ENCODE results near the gene POLQ.

Gene POLQ

GRCh38 chr3:121567649-121568048 is 21.9 kb upstream of the POLQ start, which contains the start of gene ARGFX:
ARGFX (plus strand) TSS chr3:121567949; CDS start chr3:121570714, 2,765 bp downstream.
- H3K27ac ChIP-seq: no peak within 1 kb of the TSS
- TF ChIP-seq, protein P1, sequence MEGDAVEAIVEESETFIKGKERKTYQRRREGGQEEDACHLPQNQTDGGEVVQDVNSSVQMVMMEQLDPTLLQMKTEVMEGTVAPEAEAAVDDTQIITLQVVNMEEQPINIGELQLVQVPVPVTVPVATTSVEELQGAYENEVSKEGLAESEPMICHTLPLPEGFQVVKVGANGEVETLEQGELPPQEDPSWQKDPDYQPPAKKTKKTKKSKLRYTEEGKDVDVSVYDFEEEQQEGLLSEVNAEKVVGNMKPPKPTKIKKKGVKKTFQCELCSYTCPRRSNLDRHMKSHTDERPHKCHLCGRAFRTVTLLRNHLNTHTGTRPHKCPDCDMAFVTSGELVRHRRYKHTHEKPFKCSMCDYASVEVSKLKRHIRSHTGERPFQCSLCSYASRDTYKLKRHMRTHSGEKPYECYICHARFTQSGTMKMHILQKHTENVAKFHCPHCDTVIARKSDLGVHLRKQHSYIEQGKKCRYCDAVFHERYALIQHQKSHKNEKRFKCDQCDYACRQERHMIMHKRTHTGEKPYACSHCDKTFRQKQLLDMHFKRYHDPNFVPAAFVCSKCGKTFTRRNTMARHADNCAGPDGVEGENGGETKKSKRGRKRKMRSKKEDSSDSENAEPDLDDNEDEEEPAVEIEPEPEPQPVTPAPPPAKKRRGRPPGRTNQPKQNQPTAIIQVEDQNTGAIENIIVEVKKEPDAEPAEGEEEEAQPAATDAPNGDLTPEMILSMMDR (conservative IDR thresholded peaks at IDR 0.05): no peak

- TF ChIP-seq, protein P1 (conservative IDR thresholded peaks at IDR 0.05): no peak
- H3K27ac ChIP-seq: no peak overlapping the region
Observed at GRCh38 chr3:121566773-121567172, 21.0 kb upstream of the POLQ start.

GRCh38 chr3:121562148-121562547 is 16.4 kb upstream of the POLQ start:
- TF ChIP-seq, protein P1 (conservative IDR thresholded peaks at IDR 0.05): no peak
- peak overlapping the region; percentile 50 for H3K27ac ChIP-seq

DNA sequence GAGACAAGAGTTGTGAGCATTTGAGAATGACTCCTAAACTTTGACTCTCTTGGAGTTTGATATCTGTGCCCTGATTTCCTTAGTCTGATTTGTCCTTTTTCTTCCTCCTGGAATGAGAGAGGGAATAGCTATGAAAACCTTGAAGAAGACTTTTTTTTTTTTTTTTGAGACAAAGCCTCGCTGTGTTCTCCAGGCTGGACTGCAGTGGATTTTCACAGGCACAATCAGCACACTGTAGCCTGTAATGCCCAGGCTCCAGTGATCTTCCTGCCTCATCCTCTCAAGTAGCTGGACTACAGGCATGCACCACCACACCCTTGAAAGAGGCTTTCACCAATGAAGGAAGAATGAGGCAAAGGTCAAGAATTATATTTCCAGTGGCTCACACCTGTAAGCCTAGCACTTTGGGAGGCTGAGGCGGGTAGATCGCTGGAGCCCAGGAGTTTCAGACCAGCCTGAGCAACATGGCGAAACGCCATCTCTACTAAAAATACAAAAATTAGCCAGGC is 11.7 kb upstream of the POLQ start:
- TF ChIP-seq, protein P1 (conservative IDR thresholded peaks at IDR 0.05): no peak
- no peak overlapping the region for H3K27ac ChIP-seq

- H3K27ac ChIP-seq: no peak overlapping the region
- TF ChIP-seq, protein P1 (conservative IDR thresholded peaks at IDR 0.05): no peak
Observed at GRCh38 chr3:121552797-121553196, 7.0 kb upstream of the POLQ start.

GRCh38 chr3:121552379-121552778 is 6.6 kb upstream of the POLQ start:
- H3K27ac ChIP-seq: no peak overlapping the region
- TF ChIP-seq, protein P1 (conservative IDR thresholded peaks at IDR 0.05): no peak

- TF ChIP-seq, protein P1 (conservative IDR thresholded peaks at IDR 0.05): no peak
- H3K27ac ChIP-seq: peak overlapping the region; percentile 59; the same call in 1 of the 2 replicates
Observed at GRCh38 chr3:121545049-121545573, 677 bp downstream of the POLQ start.
